Stimulated activated CD8-positive, alpha-beta memory T cell treated with anti-CD3 and anti-CD28 coated beads, Interleukin-12 subunit alpha, Interleukin-12 subunit beta, amount 100 ng/mL, for 24 hours (primary cell): ENCODE data around the gene ZBED1.
"Not testable (repeated sequence)": the region's sequence is repeated elsewhere in the genome, so short reads cannot be mapped to it uniquely, and the experiment has no call there.

ENCODE experiments used
- DNase-seq: peaks from one replicate; pipeline ENCODE4 v3.0.0-alpha.2; 2020; ENCODE audit errors: extremely low read depth

ZBED1 gene

GRCh38 chrX:2497961-2498780 lies 2.6 kb downstream of the ZBED1 start:
- no peak for DNase-seq

- DNase-seq: no peak
These were observed 5.2 kb downstream of the ZBED1 start for GRCh38 chrX:2495595-2495994.

DNA sequence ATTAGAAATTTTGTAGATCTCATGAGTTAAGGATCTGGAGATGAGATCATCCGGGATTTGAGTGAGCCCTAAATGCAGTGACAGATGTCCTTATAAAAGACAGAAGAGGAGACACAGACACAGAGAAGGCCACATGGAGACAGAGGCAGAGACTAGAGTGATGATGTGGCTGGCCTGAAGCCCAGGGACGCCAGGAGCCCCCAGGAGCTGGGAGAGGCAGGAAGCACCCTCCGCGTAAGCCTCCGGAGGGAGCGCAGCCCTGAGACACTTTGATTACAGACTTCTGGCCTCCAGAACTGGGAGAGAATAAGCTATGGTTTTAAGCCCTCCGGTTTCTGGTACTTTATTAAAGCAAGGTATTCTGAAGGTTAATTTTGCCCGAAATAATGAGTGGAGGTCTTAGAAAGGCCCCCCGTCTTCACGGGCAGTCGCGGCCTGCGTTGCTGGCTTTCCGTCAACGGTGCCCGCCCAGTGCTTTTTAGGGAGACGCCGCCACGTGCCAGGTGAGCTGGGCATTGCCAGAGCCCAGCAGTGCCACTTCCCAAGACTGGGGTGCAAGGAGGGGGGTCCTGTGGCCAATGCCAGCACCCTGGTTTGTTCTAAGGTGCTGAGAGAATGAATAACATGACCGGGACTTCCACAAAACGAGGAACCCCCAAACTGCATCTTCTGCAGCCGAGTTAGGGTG lies 8.1 kb downstream of the ZBED1 start:
- no peak for DNase-seq

GRCh38 chrX:2490634-2491033 lies 10.1 kb downstream of the ZBED1 start:
- no peak for DNase-seq

DNA sequence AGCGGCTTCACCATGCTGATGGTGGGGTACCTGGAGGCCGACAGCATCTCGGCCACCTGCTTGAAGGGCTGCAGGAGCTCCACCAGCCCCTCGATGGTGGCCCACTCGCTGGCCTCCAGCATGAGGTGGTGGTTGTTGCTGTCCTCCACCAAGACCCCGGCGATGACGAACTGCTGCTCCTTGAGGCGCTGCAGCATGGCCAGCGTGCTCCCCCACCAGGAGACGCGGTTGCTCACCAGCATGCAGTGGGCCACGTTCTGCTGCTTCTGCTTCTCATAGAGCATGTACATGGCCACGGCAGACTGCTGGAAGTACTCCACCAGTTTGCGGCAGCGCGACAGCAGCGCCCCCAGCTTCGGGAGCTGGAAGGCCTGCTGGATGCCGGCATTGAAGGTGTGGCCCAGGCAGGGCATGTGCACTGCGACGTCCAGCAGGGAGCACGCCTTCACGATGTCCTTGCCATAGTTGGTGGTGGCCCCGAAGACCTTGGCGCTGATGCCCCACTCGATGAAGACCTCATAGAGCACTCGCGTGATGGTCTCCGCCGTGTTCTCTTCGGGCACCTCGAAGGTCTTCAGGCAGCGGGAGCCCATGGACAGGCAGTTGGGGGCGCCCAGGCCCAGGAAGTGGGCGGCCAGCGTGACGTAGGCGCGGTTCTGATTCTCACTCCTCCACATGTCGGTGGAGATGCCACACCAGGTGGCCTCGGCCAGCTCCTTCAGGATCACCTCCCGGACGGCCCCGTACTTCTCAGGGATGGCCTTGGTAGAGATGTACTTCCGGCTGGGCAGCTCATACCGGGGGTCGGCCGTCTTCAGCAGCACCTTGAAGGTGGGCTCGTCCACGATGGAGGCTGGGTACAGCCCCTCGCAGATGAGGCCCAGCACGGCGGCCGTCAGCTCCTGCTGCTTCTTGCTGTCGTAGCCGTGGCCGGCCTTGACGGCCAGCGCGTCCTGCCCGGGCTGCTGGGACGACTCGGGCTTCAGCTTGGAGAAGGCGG lies 11.0 kb downstream of the ZBED1 start:
- no peak for DNase-seq

DNA sequence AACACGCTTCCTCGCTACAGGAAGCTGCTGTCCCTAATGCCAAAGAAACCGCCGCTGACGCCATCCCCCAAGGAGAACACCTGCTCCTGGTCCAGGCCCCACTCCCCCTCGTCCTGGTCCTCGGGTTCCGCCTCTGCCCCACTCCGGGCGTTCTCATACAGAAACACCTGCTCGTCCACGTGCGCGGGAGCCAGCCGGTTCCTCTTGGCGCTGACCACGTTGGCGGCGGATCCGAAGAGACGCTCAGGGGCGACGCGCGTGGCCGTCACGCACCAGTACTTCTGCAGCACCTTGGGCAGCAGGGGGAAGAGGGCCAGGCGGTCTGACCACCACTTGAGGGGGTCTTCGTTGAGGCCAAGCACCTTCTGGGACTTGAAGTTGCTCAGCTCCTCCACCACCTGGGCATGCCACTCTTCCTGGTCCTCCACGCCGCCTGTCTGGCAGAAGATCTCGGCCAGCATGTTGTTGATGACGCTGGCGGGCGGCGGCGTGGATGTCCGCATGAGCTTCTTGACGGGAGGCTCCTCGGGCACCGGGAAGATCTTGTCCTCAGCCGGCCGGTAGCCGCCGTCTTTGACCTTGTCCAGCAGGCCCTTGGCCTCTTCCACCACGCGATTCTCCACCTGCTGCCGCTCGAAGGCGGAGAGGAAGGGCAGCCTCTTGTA lies 12.0 kb downstream of the ZBED1 start:
- no peak for DNase-seq

DNA sequence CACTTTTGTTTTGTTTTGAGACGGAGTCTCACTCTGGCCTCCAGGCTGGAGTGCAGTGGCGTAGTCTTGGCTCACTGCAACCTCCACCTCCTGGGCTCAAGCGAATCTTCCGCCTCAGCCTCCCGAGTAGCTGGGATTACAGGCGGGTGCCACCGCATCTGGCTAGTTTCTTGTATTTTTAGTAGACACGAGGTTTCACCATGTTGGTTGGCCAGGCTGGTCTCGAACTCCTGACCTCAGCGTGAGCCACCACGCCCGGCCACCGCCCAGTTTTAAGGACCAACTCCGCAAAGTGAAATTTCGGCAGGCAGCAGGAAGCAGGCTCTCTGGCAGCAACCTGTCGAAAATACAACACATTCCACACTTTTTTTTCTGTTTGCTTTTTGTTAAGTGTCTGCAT lies 13.4 kb downstream of the ZBED1 start:
- no peak for DNase-seq

- DNase-seq: no peak
These were observed 14.2 kb downstream of the ZBED1 start for GRCh38 chrX:2486476-2487133.

GRCh38 chrX:2485789-2486345 lies 14.9 kb downstream of the ZBED1 start:
- no peak for DNase-seq

DNA sequence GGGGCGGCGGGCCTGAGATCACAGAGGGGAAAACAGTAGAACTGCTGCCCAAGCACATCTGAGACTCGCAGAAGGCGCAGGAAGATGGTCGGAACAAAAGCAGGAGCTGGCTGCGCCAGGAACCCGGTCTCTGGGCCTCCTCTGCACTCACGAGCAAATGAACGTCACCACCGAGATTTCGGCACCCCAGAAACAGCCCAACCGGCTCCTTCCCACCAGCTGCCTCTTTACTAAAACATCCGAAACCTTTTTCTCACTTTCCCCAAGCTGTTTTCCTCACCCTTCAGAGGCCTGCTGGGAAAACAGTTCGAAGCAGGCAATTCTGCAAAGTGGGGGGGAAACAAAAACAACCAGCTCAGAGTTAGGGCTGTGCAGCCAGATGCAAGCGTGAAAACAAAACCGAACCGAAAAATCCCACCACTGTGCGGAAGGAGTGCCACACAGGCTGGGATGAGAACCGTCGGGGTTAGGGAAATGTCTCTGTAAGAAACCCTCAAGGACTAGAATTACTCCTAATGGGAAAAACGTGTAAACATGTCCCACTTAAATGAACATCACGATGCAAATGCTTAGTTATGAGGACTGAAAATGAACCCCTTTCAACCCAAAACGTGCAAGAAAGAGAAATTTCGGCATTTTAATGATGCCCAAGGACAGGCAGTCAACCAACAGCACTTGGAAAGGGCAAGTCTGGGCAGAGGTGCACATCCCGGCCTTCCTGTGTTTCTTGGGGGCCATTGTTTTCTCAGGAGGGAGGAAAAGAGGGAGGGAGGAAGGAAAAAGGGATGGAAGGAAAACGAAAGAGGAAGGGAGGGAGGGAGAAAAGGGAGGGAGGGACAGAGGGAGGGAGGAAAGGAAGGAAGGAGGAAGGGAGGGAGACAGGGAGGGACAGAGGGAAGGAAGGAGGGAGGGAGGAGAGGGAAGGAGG lies 15.8 kb downstream of the ZBED1 start:
- DNase-seq: no peak

GRCh38 chrX:2484256-2484655 lies 16.5 kb downstream of the ZBED1 start:
- no peak for DNase-seq

DNA sequence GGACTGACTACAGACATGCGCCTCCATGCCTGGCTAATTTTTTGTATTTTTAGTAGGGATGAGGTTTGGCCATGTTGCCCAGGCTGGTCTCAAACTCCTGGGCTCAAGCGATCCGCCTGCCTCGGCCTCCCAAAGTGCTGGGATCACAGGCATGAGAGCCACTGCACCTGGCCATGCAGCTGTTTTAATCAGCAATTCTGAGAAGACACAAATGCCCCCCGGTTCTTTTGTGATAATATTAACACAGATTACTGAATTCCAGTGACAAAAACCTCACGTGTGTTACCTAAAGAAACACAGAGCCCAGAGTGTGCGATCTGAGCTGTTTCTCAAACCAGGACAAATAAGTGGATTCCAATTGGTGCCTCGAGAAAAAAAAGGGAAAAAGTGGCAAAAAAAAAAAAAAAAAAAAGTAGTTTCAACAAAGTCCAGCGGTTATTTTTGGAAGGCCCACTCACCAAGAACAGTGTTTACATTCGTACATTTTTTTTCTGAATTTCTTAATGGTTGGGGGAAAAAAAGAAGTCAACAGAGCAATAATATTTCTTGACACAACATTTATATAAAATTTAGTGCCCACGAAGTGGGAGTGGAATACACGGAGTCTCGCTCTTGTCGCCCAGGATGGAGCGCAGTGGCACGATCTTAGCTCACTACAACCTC lies 17.2 kb downstream of the ZBED1 start:
- DNase-seq: no peak

GRCh38 chrX:2481597-2481996 lies 19.2 kb downstream of the ZBED1 start:
- not testable (repeated sequence) for DNase-seq

DNA sequence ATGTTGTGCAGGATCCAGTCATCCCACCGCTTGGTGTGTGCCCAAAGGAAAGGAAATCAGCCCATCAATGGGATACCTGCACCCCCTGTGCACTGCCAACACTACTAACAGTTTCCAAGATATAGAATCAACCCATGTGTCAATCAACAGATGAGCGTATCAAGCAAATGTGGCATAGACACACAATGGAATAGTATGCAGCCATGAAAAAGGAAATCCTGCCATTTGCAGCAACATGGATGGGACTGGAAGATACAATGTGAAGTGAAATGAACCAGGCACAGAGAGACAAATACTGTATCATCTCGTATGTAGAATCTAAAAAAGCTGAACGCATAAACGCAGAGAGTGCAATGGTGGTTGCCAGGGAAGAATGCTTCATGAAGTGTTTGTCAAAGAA lies 20.8 kb downstream of the ZBED1 start:
- not testable (repeated sequence) for DNase-seq

- no peak for DNase-seq
These were observed 21.4 kb downstream of the ZBED1 start for GRCh38 chrX:2479420-2479780.

DNA sequence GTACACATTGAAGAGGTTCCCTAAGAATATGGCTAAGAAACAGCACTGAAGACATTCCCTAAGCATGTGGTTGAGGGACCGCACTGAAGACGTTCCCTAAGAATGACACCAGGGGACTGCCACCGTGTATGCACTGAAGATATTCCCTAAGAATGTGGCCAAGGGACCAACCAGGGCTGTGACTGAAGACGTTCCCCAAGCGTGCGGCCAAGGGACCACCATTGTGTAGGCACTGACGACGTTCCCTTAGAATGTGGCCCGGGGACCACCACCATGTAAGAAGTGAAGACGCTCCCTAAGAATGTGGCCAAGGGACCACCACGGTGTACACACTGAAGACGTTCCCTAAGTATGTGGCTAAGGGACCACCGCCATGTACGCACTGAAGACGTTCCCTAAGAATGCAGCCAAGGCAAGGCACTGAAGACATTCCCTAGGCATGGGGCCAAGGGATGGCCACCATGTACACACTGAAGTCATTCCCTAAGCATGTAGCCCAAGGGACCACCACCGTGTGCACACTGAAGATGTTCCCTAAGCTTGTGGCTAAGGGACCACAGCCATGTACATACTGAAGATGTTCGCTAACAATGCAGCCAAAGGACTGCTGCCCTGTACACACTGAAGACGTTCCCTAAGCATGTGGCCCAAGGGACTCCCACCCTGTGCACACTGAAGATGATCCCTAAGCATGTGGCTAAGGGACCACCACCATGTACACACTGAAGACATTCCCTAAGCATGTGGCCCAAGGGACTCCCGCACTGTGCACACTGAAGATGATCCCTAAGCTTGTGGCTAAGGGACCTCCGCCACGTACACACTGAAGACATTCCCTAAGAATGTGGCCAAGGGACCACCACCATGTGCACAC lies 22.0 kb downstream of the ZBED1 start:
- DNase-seq: no peak

- not testable (repeated sequence) for DNase-seq
These were observed 23.5 kb downstream of the ZBED1 start for GRCh38 chrX:2477313-2477712.
